GM19452 (cell line): ENCODE data around the gene UHRF2.
"Not testable (repeated sequence)": the region's sequence is repeated elsewhere in the genome, so short reads cannot be mapped to it uniquely, and the experiment has no call there.

Experiments used
- ATAC-seq: cut with Tn5 transposase; IDR thresholded peaks from one replicate; pipeline ENCODE4 v1.9.1; 2021; ENCODE audit not compliant: unreplicated experiment

The UHRF2 gene

GRCh38 chr9:6426117-6426516 lies 13.1 kb downstream of the UHRF2 start:
- ATAC-seq = no peak

DNA sequence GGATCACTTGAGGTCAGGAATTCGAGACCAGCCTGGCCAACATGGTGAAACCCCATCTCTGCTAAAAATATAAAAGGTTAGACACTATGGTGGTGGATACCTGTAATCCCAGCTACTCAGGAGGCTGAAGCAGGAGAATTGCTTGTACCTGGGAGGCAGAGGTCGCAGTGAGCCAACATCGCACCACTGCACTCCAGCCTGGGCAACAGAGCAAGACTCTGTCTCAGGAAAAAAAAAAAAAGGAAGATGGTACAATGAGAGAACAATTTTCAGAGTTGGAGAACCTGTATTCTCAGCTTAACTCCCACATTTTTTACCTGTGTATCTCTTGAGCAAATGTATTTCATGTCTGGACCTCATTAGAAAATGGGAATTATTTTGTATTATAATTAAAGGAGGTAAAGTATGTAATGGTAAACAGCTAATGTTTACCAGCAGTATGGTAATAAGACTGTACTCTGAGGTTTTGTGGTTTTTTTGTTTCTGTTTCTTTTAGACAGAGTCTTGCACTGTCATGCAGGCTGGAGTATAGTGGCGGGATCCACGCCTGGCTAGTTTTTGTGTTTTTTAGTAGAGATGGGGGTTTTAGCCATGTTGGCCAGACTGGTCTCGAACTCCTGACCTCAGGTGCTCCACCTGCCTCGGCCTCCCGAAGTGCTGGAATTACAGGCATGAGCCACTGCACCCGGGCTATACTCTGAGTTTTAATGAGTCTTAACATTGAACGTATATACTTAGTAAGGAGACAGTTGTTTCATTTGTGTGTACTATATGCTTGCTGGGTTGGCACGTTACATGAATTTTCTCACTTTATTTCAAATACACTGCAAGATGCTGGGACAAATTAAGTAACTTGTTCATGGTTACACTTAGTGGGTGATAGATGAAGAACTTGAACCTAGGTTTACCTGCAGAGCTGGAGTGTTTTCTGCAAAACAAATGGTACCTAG lies 16.2 kb downstream of the UHRF2 start:
- ATAC-seq = peak; percentile 93

- no peak for ATAC-seq
These were observed 18.0 kb downstream of the UHRF2 start for GRCh38 chr9:6431038-6431437.

GRCh38 chr9:6433410-6433809 lies 20.4 kb downstream of the UHRF2 start:
- ATAC-seq = no peak

GRCh38 chr9:6439051-6439703 lies 26.2 kb downstream of the UHRF2 start:
- ATAC-seq = no peak

DNA sequence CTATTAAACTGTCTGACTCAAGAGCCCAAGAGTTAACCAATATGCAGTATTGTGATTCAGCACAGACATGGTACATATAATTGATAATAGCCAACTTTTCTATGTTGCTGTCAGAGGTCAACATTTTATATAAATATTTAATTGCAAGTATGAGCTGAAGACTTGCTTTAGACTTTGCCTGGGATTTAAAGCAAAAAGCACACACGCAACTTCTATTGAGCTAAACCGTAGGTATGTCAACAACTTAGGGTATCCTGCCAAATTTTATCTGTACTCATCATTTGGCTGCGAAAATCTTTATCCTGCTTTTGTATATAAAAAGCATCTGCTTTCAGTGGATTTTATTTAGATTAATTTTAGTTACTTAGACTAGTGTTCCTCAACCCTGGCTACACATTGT lies 27.4 kb downstream of the UHRF2 start:
- no peak for ATAC-seq

- no peak for ATAC-seq
These were observed 28.3 kb downstream of the UHRF2 start for GRCh38 chr9:6441269-6441668.

DNA sequence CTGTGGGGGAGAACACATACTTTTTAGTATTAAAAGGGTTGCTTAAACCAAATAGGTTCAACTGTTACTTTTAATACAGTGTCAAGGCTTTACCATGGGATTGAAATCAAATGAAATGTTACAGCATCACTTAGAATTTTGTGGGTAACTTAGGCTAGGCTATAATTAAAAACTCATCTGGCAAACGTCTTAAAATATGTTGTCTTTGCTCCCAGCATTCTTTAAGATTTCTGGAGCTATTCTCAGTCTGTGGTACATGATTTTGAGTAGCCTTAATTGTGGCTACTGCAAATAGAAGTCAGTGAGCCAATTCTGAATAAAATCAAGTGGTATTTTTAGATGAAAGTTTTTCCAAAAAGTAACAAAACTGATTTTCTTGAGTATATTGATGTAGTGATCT lies 30.7 kb downstream of the UHRF2 start:
- ATAC-seq = no peak

GRCh38 chr9:6444128-6444527 lies 31.1 kb downstream of the UHRF2 start:
- ATAC-seq = no peak

DNA sequence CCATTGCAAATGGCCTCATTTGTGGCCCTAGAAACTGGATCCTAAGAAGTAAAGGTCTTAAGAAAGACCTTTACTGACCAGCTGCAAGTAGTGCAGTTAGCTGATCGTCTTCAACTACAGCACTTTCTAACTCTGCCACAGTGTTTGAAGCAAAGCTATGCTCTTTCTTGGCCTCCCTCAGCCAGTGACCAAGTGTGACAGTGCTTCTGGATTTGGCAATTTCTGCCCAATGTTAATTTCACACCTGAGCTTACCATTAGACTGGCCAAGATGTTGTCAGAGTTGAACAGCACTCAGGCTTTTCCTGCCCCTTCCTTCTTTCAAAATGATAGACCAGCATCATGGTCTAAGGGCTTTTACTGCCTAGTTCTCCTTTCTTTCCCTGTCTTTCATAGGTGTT lies 36.1 kb downstream of the UHRF2 start:
- no peak for ATAC-seq

DNA sequence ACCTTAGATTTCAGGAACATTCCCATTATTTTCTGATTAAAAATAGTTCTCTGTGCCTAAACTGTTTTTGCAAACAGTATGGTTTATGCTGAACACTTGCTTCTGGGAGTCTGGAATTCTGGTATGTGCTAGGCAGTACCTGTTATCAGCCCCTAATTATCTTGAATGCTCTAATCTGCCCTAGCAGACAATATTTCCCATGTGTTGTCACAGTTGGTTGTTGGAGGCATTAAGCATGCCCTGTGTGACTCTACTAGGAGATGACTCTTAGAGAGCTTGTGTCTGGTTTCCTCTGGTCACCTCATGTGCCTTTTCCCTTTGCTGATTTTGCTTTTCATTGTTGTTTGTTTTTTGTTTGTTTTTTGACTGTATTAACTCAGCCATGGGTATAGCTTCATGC lies 36.6 kb downstream of the UHRF2 start:
- no peak for ATAC-seq

GRCh38 chr9:6450641-6451375 lies 37.8 kb downstream of the UHRF2 start:
- ATAC-seq = no peak

DNA sequence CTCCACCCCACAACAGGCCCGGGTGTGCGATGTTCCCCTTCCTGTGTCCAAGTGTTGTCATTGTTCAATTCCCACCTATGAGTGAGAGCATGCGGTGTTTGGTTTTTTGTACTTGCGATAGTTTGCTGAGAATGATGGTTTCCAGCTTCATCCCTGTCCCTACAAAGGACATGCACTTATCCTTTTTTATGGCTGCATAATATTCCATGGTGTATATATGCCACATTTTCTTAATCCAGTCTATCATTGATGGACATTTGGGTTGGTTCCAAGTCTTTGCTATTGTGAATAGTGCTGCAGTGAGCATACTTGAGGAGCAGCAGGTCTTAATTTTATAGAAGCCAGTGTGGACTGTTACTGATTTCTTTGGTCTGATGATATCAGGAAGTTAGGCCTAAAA lies 42.3 kb downstream of the UHRF2 start:
- not testable (repeated sequence) for ATAC-seq

- not testable (repeated sequence) for ATAC-seq
These were observed 45.7 kb downstream of the UHRF2 start for GRCh38 chr9:6458704-6459103.

- ATAC-seq = peak; percentile 45
These were observed 46.7 kb downstream of the UHRF2 start for GRCh38 chr9:6459718-6460117.

DNA sequence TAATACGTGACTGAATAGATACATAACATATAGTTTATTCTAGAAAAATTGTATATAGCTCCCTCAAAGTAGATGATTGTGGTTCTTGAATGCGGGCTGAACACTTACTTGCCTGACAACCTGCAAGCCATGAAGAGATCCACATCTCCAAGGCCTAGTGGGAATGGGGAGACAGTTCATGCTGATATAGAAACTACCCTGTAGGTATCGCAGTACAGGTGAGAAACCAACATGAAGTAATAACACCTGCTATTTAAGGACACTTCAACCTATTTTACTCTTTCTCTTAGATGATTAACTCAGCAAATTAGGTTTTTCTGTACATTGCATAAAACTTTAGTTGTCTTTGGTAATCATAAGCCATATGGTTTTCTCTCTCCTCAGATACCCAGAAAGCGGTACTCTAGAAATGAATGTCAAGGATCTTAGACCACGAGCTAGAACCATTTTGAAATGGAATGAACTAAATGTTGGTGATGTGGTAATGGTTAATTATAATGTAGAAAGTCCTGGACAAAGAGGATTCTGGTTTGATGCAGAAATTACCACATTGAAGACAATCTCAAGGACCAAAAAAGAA lies 47.3 kb downstream of the UHRF2 start:
- peak; percentile 61 for ATAC-seq

- no peak for ATAC-seq
These were observed 48.6 kb downstream of the UHRF2 start for GRCh38 chr9:6461619-6462018.

DNA sequence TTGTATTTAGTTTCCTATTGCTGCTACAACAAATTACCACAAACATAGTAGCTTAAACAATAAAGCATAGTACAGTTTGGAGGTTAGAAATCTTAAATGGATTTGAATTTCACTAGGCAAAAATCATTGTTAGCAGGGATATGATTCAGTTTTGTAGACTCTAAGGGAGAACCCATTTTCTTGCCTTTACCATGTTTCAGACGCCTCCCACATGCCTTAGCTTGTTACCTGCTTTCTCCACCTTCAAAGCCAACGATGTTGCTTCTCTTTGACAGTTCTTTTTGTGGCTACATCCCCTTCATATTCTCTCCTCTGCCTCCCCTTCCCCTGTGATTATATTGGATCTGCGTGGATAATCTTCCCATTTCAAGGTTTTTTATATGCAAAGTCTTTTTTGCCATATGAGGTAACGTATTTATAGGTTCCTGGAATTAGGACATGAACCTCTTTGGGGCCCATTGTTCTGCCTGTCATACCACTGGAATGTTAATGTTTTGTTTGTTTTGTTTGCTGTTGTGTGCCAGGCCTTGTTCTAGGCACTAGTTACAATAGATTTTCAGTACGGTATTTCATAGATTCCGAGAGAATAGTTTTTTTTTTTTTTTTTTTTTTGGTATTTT lies 54.1 kb downstream of the UHRF2 start:
- no peak for ATAC-seq

DNA sequence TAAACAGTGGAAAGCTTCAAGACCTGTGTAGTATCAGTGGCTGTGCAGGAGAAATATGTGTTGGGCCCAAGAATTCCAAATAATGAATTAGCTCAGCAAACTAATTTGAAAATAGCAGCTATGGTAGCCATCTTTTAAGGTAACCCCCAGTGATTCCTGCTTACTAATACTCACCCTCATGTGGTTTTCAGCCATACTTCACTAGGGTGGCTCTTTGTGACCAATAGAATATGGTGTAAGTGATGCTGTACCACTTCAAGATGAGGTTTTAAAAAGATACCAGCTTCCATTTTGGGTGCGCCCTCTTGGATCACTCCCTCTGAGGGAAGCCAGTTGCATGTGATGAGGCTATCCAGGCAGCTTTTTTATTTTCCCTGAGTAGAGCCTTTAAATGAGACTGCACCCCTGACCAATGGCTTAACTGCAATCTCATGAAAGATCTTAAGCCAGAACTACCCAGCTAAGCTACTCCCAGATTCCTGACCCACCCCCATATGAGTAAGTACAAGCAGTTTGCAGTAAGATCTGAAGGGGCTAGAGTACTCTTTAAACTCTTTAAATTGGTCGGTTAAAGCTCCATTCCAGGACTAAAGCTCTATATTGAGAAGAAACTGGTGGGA lies 58.3 kb downstream of the UHRF2 start:
- no peak for ATAC-seq

DNA sequence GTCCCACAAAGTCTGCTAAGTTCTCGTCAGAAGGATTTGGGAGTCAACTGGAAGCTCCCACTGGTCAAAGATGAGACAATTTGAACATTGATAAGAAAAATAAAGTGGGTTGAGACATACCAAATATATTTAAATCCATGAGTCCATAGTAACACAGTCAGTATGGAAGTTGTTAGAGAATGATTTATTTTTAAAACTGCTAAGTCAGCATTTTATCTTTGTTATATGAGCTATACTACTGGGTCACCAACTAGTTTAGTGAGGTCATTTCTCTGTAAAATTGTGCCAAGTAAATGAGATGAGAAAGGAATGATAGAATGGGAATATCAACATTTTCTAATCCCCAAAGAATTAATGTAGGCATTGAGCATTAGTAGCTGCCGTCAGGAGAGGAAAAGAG lies 60.2 kb downstream of the UHRF2 start:
- ATAC-seq = no peak
